ENCODE data around the gene HOXC13. TPM values are rescaled to one million over a fixed set of nuclear protein-coding genes. Genes with fewer than 3 reads are reported as not detected.

HOXC13 gene
- total RNA-seq, 2 donors from 2014 or later = not detected

- peak overlapping the region; percentile 52 to 76 for H3K4me3 Mint-ChIP-seq
- DNase-seq (no peak), ATAC-seq (replicated peaks in 1 of 2) (no peak)
- no peaks in the 10 kb centered on the region for H3K9me3 Mint-ChIP-seq
- H3K4me1 Mint-ChIP-seq (ENCODE audit: low read depth) = peaks cover 47% of the 10 kb centered on the region
- peaks cover 92% of the 10 kb centered on the region for H3K27me3 Mint-ChIP-seq (ENCODE audit: low read depth)
- peak overlapping the region; percentile 71 for H3K27ac Mint-ChIP-seq
- no peaks in the 10 kb centered on the region for H3K36me3 Mint-ChIP-seq (ENCODE audit: insufficient read depth in 2 of 2)
Measured at GRCh38 chr12:53963434-53964314, 25.0 kb downstream of the HOXC13 start.

DNA sequence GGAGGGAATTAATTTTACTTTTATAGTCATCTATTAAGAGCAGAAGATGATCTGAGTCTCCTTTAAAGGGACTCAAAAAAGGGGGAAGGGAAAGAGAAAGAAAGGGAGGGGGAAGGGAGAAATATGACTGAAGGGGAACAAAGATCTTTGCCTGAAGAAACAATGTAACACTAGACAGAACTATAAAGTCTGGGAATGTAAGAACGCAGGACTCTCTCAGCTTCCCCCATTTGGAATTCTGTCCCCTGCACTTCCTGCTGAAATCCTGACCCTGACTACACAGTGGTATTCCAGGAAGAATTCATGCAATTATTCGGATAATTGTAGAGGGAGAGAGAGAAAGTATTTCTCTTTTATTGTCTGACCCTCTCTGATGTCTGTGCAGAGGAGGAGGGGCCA is 25.7 kb downstream of the HOXC13 start:
- ATAC-seq (replicated peaks in 1 of 2) (no peak), DNase-seq (no peak)
- Mint-ChIP-seq H3K9me3 (no peaks in the 10 kb centered on the region), H3K4me1 (ENCODE audit: low read depth) (peaks cover 47% of the 10 kb centered on the region), H3K27ac (no peak overlapping the region), H3K4me3 (peak overlapping the region; percentile 52 to 76), H3K36me3 (ENCODE audit: insufficient read depth in 2 of 2) (no peaks in the 10 kb centered on the region), H3K27me3 (ENCODE audit: low read depth) (peaks cover 92% of the 10 kb centered on the region)

- Mint-ChIP-seq H3K27me3 (ENCODE audit: low read depth) (peaks cover 92% of the 10 kb centered on the region), H3K36me3 (ENCODE audit: insufficient read depth in 2 of 2) (no peaks in the 10 kb centered on the region), H3K27ac (no peak overlapping the region), H3K9me3 (no peaks in the 10 kb centered on the region), H3K4me1 (ENCODE audit: low read depth) (peaks cover 36% of the 10 kb centered on the region), H3K4me3 (peak overlapping the region; percentile 11 to 41)
- DNase-seq (no peak), ATAC-seq (replicated peaks in 1 of 2) (no peak)
Measured at GRCh38 chr12:53965281-53966084, 26.9 kb downstream of the HOXC13 start.

GRCh38 chr12:53966085-53966384 is 27.4 kb downstream of the HOXC13 start:
- peaks cover 36% of the 10 kb centered on the region for H3K4me1 Mint-ChIP-seq (ENCODE audit: low read depth)
- H3K9me3 Mint-ChIP-seq = no peaks in the 10 kb centered on the region
- H3K27me3 Mint-ChIP-seq (ENCODE audit: low read depth) = peaks cover 93% of the 10 kb centered on the region
- peak overlapping the region; percentile 63 to 68 for H3K4me3 Mint-ChIP-seq
- DNase-seq = no peak
- no peak overlapping the region for H3K27ac Mint-ChIP-seq
- H3K36me3 Mint-ChIP-seq (ENCODE audit: insufficient read depth in 2 of 2) = no peaks in the 10 kb centered on the region
- ATAC-seq (replicated peaks in 1 of 2) = no peak

DNA sequence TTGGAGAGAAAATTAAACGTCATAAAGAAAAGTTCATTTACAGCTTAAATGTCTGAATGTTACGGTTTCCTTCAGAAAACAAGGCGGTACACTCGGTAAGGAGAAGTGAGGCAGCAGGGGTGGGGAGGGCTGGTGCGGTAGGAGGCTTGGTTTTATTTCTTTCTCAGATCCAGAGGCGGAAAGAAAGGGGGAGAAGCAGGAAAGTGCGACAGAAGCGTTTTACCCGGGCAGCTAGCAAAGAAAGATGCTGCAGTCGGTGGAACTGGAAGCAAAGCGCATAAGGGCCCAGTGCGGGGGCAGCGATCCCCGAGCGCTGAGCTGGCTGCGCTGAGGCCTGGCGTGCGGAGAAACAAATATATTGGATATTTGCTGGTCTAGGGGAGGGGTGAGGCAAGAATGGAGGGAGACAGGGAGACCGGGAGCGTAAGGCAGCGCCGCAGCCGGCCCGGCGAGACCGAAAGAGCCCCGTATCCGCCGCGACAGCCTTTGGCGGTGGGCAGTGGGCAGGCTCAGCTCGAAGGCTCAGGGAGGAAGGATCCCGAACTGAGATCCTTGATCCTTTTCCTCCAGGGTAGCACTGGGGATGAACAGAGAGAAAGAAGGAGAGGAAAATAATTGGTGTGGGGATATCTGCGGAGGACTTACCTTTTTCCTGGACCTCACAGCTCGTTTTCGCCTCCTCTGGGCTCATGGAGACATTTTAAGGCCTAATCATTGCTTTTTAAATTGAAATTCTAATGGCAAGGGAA is 27.9 kb downstream of the HOXC13 start:
- no peaks in the 10 kb centered on the region for H3K9me3 Mint-ChIP-seq
- no peak overlapping the region for H3K27ac Mint-ChIP-seq
- peaks cover 36% of the 10 kb centered on the region for H3K4me1 Mint-ChIP-seq (ENCODE audit: low read depth)
- H3K27me3 Mint-ChIP-seq (ENCODE audit: low read depth) = peaks cover 98% of the 10 kb centered on the region
- DNase-seq (no peak), ATAC-seq (replicated peaks in 1 of 2) (no peak)
- no peaks in the 10 kb centered on the region for H3K36me3 Mint-ChIP-seq (ENCODE audit: insufficient read depth in 2 of 2)
- peak overlapping the region; percentile 63 to 68 for H3K4me3 Mint-ChIP-seq

DNA sequence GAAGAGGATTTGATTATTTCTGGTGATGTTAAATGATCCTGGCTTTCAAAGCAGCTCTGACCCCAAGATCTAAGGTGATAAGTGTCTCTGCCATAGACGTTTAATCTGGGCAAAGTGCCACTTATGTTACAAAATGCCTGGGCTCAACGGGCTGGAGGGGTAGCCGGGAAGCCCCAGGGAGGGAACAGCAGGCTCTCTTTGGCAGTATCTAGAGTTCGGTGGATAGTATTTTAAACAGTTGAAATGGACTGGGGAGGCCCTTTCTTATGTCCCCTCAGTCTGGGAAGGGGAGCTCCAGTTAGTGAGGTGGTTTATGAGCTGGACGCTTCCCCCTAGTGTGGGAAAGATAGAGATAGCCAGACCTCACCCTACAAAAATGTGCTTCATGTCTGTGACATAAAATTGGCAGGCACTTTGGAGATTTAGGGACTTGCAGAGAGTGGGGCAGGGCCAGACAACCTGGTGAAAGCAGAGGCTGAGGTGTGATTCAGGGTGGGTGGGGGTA is 28.8 kb downstream of the HOXC13 start:
- peaks cover 100% of the 10 kb centered on the region for H3K27me3 Mint-ChIP-seq (ENCODE audit: low read depth)
- peaks cover 36% of the 10 kb centered on the region for H3K4me1 Mint-ChIP-seq (ENCODE audit: low read depth)
- H3K27ac Mint-ChIP-seq = no peak overlapping the region
- DNase-seq (no peak), ATAC-seq (replicated peaks in 1 of 2) (no peak)
- no peaks in the 10 kb centered on the region for H3K36me3 Mint-ChIP-seq (ENCODE audit: insufficient read depth in 2 of 2)
- no peaks in the 10 kb centered on the region for H3K9me3 Mint-ChIP-seq
- H3K4me3 Mint-ChIP-seq = no peak overlapping the region

- H3K27ac Mint-ChIP-seq = no peak overlapping the region
- H3K4me3 Mint-ChIP-seq = no peak overlapping the region
- ATAC-seq (replicated peaks in 1 of 2) (no peak), DNase-seq (no peak)
- no peaks in the 10 kb centered on the region for H3K9me3 Mint-ChIP-seq
- peaks cover 100% of the 10 kb centered on the region for H3K27me3 Mint-ChIP-seq (ENCODE audit: low read depth)
- H3K36me3 Mint-ChIP-seq (ENCODE audit: insufficient read depth in 2 of 2) = peaks cover 3% of the 10 kb centered on the region in 2 donors
- peaks cover 37% of the 10 kb centered on the region for H3K4me1 Mint-ChIP-seq (ENCODE audit: low read depth)
Measured at GRCh38 chr12:53968214-53969127, 29.8 kb downstream of the HOXC13 start.

GRCh38 chr12:53969588-53970259 is 31.1 kb downstream of the HOXC13 start:
- Mint-ChIP-seq H3K4me1 (ENCODE audit: low read depth) (peaks cover 25% of the 10 kb centered on the region), H3K9me3 (no peaks in the 10 kb centered on the region), H3K4me3 (no peak overlapping the region), H3K36me3 (ENCODE audit: insufficient read depth in 2 of 2) (peaks cover 3% of the 10 kb centered on the region in 2 donors), H3K27ac (no peak overlapping the region), H3K27me3 (ENCODE audit: low read depth) (peaks cover 89% of the 10 kb centered on the region)
- DNase-seq (no peak), ATAC-seq (replicated peaks in 1 of 2) (no peak)

GRCh38 chr12:53970451-53970850 is 31.8 kb downstream of the HOXC13 start:
- Mint-ChIP-seq H3K36me3 (ENCODE audit: insufficient read depth in 2 of 2) (peaks cover 3% of the 10 kb centered on the region in 2 donors), H3K27me3 (ENCODE audit: low read depth) (peaks cover 85% of the 10 kb centered on the region), H3K27ac (no peak overlapping the region), H3K9me3 (no peaks in the 10 kb centered on the region), H3K4me1 (ENCODE audit: low read depth) (peaks cover 24% of the 10 kb centered on the region), H3K4me3 (no peak overlapping the region)
- no peak for DNase-seq
- ATAC-seq (replicated peaks in 1 of 2) = no peak

DNA sequence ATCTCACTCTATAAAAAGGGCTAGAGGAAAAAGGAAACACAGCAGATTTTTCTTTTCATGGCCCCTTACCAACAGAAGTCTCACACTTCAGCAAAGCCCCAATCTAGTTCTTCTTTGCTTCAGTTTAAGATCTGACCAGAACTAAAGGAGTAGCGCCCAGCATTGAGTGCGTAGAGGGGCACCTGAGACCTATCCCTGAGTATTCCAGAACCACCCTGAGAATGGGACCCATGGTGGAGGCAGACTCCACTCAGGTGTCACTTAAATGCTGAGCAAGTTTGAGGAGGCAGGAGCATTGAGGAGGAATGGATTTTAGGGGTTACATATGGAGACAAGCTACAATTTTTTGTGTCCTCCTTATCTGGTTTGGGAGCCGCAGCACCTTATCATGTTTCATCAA is 32.5 kb downstream of the HOXC13 start:
- Mint-ChIP-seq H3K4me3 (no peak overlapping the region), H3K27me3 (ENCODE audit: low read depth) (peaks cover 85% of the 10 kb centered on the region), H3K36me3 (ENCODE audit: insufficient read depth in 2 of 2) (peaks cover 3% of the 10 kb centered on the region in 2 donors), H3K27ac (no peak overlapping the region), H3K4me1 (ENCODE audit: low read depth) (peaks cover 25% of the 10 kb centered on the region), H3K9me3 (no peaks in the 10 kb centered on the region)
- ATAC-seq (replicated peaks in 1 of 2) (no peak), DNase-seq (no peak)

DNA sequence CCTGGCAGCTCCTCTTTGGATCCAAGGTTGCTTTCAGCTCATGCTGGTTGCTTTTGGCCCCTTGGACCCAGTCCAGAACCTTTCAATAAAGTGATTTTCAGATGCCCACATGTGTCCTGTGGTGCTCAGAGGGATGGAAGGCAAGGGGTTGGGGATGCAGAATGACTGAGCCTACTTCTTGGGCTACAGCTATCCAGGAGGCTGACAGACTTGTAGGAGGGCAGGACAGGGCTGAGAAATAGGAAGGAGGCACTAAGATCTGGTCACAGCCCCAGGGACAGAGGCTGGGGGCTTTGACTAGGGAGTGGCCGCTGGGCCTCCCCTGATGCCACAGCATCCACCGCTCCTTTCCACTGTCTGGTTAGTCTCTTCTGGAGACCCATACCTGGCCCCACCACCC is 33.1 kb downstream of the HOXC13 start:
- Mint-ChIP-seq H3K4me1 (ENCODE audit: low read depth) (peaks cover 20% of the 10 kb centered on the region), H3K9me3 (no peaks in the 10 kb centered on the region), H3K4me3 (no peak overlapping the region), H3K27ac (no peak overlapping the region), H3K27me3 (ENCODE audit: low read depth) (peaks cover 85% of the 10 kb centered on the region), H3K36me3 (ENCODE audit: insufficient read depth in 2 of 2) (peaks cover 3% of the 10 kb centered on the region in 2 donors)
- no peak for ATAC-seq (replicated peaks in 1 of 2)
- DNase-seq = no peak

Data from activated T-cell treated with anti-CD3 and anti-CD28 coated beads, Interleukin-2, amount 50 U/mL, for 72 hours (primary cell).